GM23248 (cell line): ENCODE data around the gene CCDC88C.

Experiments
- EZH2 ChIP-seq: fragments of 200-600 bp; sonication (generic); IDR thresholded peaks from 2 replicates; pipeline ENCODE4 v1.6.1; 2018; ENCODE audit warnings: antibody characterized with exemption, mild to moderate bottlenecking; ENCODE audit not compliant: insufficient read depth, poor library complexity, severe bottlenecking
- EZH2phosphoT487 ChIP-seq: fragments of 200-600 bp; sonication (generic); IDR thresholded peaks from 2 replicates; pipeline ENCODE4 v1.6.1; 2018; ENCODE audit warnings: antibody characterized with exemption, moderate library complexity, mild to moderate bottlenecking, low read depth; ENCODE audit not compliant: insufficient read depth

DNA sequence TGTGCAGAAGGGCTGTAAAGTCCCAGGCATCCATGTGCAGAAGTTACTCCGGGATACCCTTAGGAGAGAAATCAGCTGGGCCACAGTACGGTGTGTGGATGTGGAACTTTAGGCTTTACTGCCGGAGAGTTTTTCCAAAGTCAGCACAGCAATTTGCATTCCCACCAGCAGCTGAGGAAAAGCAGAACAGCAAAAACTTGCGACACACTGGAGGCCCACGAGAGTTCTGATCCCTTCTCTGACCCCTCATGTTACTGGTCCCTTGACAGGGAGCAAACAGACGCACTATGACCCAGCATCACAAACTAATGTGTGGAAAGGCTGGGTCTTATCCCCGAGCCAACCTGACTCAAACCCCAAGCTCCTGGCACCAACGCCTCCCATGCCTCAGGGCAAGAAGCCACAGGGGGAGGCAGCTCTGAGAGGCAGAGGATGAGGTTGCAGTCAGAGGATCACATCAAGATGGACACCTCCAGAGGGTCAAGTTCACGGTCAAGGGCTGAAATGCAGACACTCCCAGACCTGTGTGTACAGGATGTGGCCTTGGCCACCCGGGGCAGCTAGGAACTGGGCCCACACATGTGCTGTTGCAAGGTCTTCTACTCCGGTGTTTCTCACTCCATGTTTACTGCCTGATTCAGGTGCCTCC is 38.6 kb downstream of the CCDC88C start:
- TF ChIP-seq EZH2phosphoT487 = no peak
- TF ChIP-seq EZH2 = no peak
